Endothelial cell of hepatic sinusoid (primary cell): ENCODE data around the gene SPIN4.
"Not testable (repeated sequence)": the region's sequence is repeated elsewhere in the genome, so short reads cannot be mapped to it uniquely, and the experiment has no call there.

ENCODE experiments used
- in situ Hi-C: cut with HindIII; loops from 2 replicates; pipeline ENCODE4 v1.10.0; 2017; ENCODE audit warnings: low sequenced_read_pairs

The SPIN4 gene

GRCh38 chrX:63350941-63351616, at the start of gene SPIN4:
TSS of gene SPIN4 (minus strand) at chrX:63351332. CDS start at chrX:63350819, 513 bp downstream.
- in situ Hi-C loops, result no loop called here

- in situ Hi-C loops, result no loop called here
These were observed 49.2 kb upstream of the SPIN4 start for GRCh38 chrX:63400340-63400739.

- in situ Hi-C loops, result no loop called here
These were observed 43.7 kb upstream of the SPIN4 start for GRCh38 chrX:63394872-63395271.

DNA sequence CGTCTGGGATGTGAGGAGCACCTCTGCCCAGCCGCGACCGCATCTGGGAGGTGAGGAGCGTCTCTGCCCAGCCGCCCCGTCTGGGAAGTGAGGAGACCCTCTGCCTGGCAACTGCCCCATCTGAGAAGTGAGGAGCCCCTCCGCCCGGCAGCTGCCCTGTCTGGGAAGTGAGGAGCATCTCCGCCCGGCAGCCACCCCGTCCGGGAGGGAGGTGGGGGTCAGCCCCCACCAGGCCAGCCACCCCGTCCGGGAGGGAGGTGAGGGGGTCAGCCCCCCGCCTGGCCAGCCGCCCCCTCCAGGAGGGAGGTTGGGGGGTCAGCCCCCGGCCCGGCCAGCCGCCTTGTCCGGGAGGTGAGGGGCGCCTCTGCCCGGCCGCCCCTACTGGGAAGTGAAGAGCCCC, 42.0 kb upstream of the SPIN4 start:
- in situ Hi-C loops, result not testable (repeated sequence)

DNA sequence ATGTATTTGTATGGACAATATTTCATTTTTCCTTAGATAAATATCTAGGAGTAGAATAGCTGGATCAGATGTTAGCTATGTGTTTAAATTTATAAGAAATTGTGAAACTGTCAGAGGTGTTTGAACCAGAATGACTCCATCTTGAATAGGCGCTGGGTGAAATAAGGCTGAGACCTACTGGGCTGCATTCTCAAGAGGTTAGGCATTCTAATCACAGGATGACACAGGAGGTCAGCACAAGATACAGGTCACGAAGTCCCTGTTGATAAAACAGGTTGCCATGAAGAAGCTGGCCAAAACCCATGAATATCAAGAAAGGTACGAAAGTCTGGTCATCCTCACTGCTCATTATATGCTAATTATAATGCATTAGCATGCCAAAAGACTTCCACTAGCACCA, 36.3 kb upstream of the SPIN4 start:
- in situ Hi-C loops, result no loop called here

- in situ Hi-C loops, result not testable (repeated sequence)
These were observed 33.1 kb upstream of the SPIN4 start for GRCh38 chrX:63384263-63384662.

- in situ Hi-C loops, result not testable (repeated sequence)
These were observed 21.9 kb upstream of the SPIN4 start for GRCh38 chrX:63373012-63373411.

GRCh38 chrX:63367699-63368098, 16.6 kb upstream of the SPIN4 start:
- in situ Hi-C loops, result not testable (repeated sequence)

DNA sequence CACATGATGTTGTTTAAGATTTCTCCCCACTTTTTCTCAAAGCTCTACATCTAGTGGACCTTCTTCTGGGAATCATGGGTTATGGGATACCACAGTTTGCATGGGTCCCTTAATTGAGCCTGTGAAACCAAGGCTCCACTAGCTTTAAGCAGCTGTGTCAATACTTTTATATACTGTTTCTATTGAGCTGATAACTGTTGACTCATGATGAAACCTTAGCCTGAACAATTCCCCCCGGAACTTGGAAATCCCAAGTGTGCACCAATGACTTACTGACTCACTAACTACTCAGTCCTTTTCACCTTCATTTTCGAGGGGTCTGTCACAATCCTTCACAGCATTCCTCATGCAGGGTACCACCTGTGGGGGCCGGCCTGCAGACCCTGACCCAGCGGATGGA, 12.7 kb upstream of the SPIN4 start:
- in situ Hi-C loops, result no loop called here

- in situ Hi-C loops, result no loop called here
These were observed 10.4 kb upstream of the SPIN4 start for GRCh38 chrX:63361494-63361893.

- in situ Hi-C loops, result no loop called here
These were observed 3.4 kb upstream of the SPIN4 start for GRCh38 chrX:63354484-63354883.

- in situ Hi-C loops, result no loop called here
These were observed 661 bp downstream of the SPIN4 start for GRCh38 chrX:63350465-63350877.

GRCh38 chrX:63349307-63349706, 1.8 kb downstream of the SPIN4 start:
- in situ Hi-C loops, result no loop called here

DNA sequence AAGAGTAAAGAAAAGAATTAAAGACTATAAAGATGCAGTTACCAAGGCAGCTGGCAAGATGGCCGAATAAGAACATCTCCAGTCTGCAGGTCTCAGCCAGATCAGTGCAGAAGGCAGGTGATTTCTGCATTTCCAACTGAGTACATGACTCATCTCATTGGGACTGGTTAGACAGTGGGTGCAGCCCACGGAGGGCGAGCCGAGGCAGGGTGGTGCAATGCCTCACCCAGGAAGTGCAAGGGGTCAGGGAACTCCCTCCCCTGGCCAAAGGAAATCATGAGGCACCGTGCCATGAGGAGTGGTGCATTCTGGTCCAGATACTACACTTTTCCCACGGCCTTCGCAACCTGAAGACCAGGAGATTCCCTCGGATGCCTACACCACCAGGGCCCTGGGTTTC, 20.5 kb downstream of the SPIN4 start:
- in situ Hi-C loops, result no loop called here

GRCh38 chrX:63327788-63328187, 23.3 kb downstream of the SPIN4 start:
- in situ Hi-C loops, result no loop called here

DNA sequence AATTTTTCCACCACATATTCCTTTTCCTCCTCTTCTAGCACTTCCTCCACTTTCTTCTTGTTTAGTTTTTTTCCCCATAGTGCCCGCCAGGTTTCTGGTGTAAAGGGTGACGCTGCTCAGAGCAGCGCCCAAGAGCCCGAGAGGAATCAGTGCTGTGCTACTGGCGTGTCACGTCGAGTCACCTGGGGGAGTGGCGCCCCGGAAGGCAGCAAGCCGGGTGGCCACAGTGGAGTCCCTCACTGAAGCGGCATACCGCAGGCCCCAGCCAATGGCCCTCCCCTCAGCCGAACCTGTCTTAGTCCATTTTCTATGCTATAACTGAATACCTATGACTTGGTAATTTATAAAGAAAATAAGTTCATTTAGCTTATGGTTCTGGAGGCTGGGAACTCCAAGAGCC, 51.5 kb downstream of the SPIN4 start:
- in situ Hi-C loops, result no loop called here
